ENCODE measurements around the gene AGT. TPM values are rescaled to one million over a fixed set of nuclear protein-coding genes. Genes with fewer than 3 reads are reported as not detected.

Gene AGT
- total and polyA plus RNA-seq, 3 donors from 2014 or later, result 3.3 to 10.7 (median 4.6) TPM

GRCh38 chr1:230684998-230685397 is 28.9 kb downstream of the AGT start:
- Histone ChIP-seq H3K4me3 (no peak overlapping the region), H3K36me3 (ENCODE audit: low read depth, missing control alignments) (no peaks in the 10 kb centered on the region)
- no peak for DNase-seq

GRCh38 chr1:230684146-230684545 is 29.8 kb downstream of the AGT start:
- H3K27me3 ChIP-seq, result no peaks in the 10 kb centered on the region
- WGBS, 2 donors, result 100% methylated on average over 2 of the region's 2 CpGs
- no peak for DNase-seq
- no peaks in the 10 kb centered on the region for H3K9me3 ChIP-seq
- peaks cover 14% of the 10 kb centered on the region for H3K4me1 ChIP-seq
- TF ChIP-seq POLR2A (IDR thresholded peaks at IDR 0.05) (no peak), CTCF (IDR thresholded peaks at IDR 0.05) (no peak)
- H3K27ac ChIP-seq, result no peak overlapping the region
- no peaks in the 10 kb centered on the region for H3K36me3 ChIP-seq (ENCODE audit: low read depth, missing control alignments)
- intact Hi-C loops (cut with DNase I; ENCODE audit: low total_unique reads), result no loop called here
- no peak overlapping the region for H3K4me3 ChIP-seq

More at GRCh38 chr1:230684998-230685397, 28.9 kb downstream of the AGT start:
- intact Hi-C loops (cut with DNase I; ENCODE audit: low total_unique reads), result no loop called here
- H3K27me3 ChIP-seq, result no peaks in the 10 kb centered on the region
- peaks cover 14% of the 10 kb centered on the region for H3K4me1 ChIP-seq
- no peak overlapping the region for H3K27ac ChIP-seq
- WGBS, 2 donors, result 95 to 96% methylated on average over 5 of the region's 5 CpGs
- TF ChIP-seq CTCF (IDR thresholded peaks at IDR 0.05) (no peak), POLR2A (IDR thresholded peaks at IDR 0.05) (no peak)
- no peaks in the 10 kb centered on the region for H3K9me3 ChIP-seq

- no peak for DNase-seq
- H3K9me3 ChIP-seq, result no peaks in the 10 kb centered on the region
- no peaks in the 10 kb centered on the region for H3K27me3 ChIP-seq
- TF ChIP-seq POLR2A (IDR thresholded peaks at IDR 0.05), result no peak
- WGBS, 2 donors, result 58 to 77% methylated on average over 9 of the region's 9 CpGs
- no peak overlapping the region for H3K27ac ChIP-seq
- peaks cover 14% of the 10 kb centered on the region for H3K4me1 ChIP-seq
- no peak overlapping the region for H3K4me3 ChIP-seq
- intact Hi-C loops (cut with DNase I; ENCODE audit: low total_unique reads), result no loop called here
- H3K36me3 ChIP-seq (ENCODE audit: low read depth, missing control alignments), result no peaks in the 10 kb centered on the region
These were observed 30.9 kb downstream of the AGT start for GRCh38 chr1:230682882-230683610.

- H3K4me3 ChIP-seq, result no peak overlapping the region
- H3K27ac ChIP-seq, result no peak overlapping the region
- WGBS, 2 donors, result 29 to 39% methylated on average over 3 of the region's 3 CpGs
- peaks cover 14% of the 10 kb centered on the region for H3K4me1 ChIP-seq
- TF ChIP-seq CTCF (IDR thresholded peaks at IDR 0.05) (no peak), POLR2A (IDR thresholded peaks at IDR 0.05) (no peak)
- intact Hi-C loops (cut with DNase I; ENCODE audit: low total_unique reads), result no loop called here
- H3K9me3 ChIP-seq, result no peaks in the 10 kb centered on the region
- no peaks in the 10 kb centered on the region for H3K36me3 ChIP-seq (ENCODE audit: low read depth, missing control alignments)
- H3K27me3 ChIP-seq, result no peaks in the 10 kb centered on the region
- peak; percentile 57 for DNase-seq
These were observed 31.6 kb downstream of the AGT start for GRCh38 chr1:230682274-230682673.

- Histone ChIP-seq H3K36me3 (ENCODE audit: low read depth, missing control alignments) (no peaks in the 10 kb centered on the region), H3K27me3 (no peaks in the 10 kb centered on the region), H3K4me1 (peaks cover 14% of the 10 kb centered on the region), H3K4me3 (no peak overlapping the region), H3K9me3 (no peaks in the 10 kb centered on the region), H3K27ac (no peak overlapping the region)
- 22 to 37% methylated on average over 2 of the region's 2 CpGs for WGBS, 2 donors
- TF ChIP-seq POLR2A (IDR thresholded peaks at IDR 0.05) (no peak), CTCF (IDR thresholded peaks at IDR 0.05) (no peak)
- DNase-seq, result no peak
- intact Hi-C loops (cut with DNase I; ENCODE audit: low total_unique reads), result no loop called here
These were observed 32.3 kb downstream of the AGT start for GRCh38 chr1:230681599-230681998.

Measured in testis (tissue), 3 donors.